Fibroblast of the aortic adventitia (primary cell): Measurements from ENCODE around the gene HMGCS2. TPM values are rescaled to one million over a fixed set of nuclear protein-coding genes. Genes with fewer than 3 reads are reported as not detected.

Source experiments
- DNase-seq: peaks from one replicate; pipeline ENCODE4 v3.0.0-alpha.2; 2010; ENCODE audit warnings: low read depth
- H3K4me3 ChIP-seq: 2 replicates; pipeline ENCODE4 v1.5.1; 2011; ENCODE audit warnings: low read depth, mild to moderate bottlenecking, control low read depth, low read length, moderate library complexity
- total RNA-seq: library from RNA; depleted of rRNA; stranded (reverse); fragments of >200 nt; gene quantifications from 2 replicates; pipeline ENCODE4 v1.2.3, GENCODE V29; 2012; ENCODE audit warnings: low replicate concordance
- TF ChIP-seq, protein P1 (sequence below): IDR thresholded peaks from 2 replicates; pipeline ENCODE4 v1.5.1; 2011; ENCODE audit warnings: mild to moderate bottlenecking, low read length, control low read depth, inconsistent platforms; ENCODE audit not compliant: insufficient read depth

Gene HMGCS2
- not detected in 2 replicates for total RNA-seq

DNA sequence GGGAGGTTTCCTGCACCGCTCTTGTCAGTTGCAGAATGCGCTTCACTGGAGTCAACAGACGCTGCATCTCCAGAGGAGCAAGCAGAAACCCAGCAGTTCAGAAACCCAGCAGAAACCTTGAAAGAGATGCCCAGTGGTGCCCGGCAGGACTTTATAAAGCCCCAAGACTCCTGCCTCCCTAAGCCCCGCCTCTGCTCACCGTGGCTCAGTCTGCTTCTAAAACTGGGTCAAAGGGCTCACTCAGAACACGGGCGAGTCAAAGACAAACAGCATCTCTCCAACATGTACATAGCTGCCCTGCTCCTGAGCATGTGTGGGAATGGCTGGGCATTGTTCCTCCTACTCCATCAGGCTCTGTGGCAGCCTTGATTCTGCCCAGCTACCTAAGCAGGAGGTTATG, at the start of gene HMGCS2:
TSS of gene HMGCS2 (minus strand) at position 128 of the 400 bp plus-strand sequence. CDS start at position 67, 61 bp downstream.
- TF ChIP-seq, protein P1, sequence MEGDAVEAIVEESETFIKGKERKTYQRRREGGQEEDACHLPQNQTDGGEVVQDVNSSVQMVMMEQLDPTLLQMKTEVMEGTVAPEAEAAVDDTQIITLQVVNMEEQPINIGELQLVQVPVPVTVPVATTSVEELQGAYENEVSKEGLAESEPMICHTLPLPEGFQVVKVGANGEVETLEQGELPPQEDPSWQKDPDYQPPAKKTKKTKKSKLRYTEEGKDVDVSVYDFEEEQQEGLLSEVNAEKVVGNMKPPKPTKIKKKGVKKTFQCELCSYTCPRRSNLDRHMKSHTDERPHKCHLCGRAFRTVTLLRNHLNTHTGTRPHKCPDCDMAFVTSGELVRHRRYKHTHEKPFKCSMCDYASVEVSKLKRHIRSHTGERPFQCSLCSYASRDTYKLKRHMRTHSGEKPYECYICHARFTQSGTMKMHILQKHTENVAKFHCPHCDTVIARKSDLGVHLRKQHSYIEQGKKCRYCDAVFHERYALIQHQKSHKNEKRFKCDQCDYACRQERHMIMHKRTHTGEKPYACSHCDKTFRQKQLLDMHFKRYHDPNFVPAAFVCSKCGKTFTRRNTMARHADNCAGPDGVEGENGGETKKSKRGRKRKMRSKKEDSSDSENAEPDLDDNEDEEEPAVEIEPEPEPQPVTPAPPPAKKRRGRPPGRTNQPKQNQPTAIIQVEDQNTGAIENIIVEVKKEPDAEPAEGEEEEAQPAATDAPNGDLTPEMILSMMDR, result no peak
- DNase-seq, result no peak
- H3K4me3 ChIP-seq, result no peak within 1 kb of the TSS

DNA sequence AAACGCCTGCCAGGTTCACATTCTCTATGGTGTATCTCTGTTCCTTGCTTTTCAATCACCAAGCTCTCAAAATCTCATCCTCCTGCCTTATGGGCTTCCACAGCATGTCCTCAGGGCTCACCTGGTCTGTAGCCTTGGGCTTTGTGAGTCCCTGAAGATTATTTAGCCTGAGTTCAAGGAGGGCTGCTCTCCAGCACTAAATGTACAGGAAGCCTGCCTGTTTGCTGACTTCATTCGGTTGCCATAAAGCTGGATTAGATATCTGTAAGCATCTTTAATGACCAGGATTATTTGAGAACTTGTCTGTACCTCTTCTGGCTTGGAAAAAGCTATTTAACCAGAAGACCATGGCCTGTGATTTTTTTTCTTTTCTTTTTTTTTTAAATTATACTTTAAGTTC, 49.5 kb upstream of the HMGCS2 start:
- TF ChIP-seq, protein P1, result no peak
- no peak overlapping the region for H3K4me3 ChIP-seq
- no peak for DNase-seq

DNA sequence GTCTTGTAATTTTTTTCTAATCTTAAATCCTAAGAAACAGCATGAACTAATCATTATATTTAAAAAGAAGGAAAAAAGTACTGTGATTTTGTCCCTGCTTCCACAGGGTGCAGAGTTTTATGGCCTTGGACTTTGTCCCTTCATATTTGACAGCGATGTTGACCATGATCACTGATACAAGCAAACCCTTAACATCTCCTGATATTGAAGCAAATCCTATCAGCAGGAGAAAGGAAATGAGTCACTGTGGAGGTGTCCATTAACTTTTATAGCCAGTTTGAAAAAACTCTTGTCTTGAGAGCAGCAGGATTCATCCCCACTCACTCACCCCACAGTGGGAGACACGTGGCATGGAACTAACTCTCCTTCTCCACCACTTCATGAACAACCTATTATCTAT, 47.7 kb upstream of the HMGCS2 start:
- TF ChIP-seq, protein P1, result no peak
- DNase-seq, result no peak

DNA sequence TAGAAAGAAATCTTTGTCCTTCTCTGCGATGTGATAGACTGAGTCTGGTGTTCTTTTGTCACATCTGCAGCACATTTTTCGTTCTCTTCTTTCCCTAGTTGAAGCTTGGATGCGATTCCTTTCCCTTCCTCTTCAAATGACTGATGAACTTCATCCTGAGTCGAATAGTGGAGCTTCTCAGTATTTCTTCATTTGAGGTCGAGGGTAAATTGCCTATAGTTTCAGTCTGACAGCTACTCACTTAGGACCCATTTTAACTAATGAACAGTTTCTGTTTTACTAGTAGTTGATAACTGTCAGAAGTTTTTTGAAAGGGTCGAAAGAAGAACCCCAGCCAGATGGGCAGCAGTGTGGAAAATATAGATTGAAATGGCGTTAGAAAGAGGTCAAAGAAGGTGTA, 47.2 kb upstream of the HMGCS2 start:
- TF ChIP-seq, protein P1, result no peak
- H3K4me3 ChIP-seq, result no peak overlapping the region
- no peak for DNase-seq

More for the DNA sequence above, 47.7 kb upstream of the HMGCS2 start:
- H3K4me3 ChIP-seq, result no peak overlapping the region

DNA sequence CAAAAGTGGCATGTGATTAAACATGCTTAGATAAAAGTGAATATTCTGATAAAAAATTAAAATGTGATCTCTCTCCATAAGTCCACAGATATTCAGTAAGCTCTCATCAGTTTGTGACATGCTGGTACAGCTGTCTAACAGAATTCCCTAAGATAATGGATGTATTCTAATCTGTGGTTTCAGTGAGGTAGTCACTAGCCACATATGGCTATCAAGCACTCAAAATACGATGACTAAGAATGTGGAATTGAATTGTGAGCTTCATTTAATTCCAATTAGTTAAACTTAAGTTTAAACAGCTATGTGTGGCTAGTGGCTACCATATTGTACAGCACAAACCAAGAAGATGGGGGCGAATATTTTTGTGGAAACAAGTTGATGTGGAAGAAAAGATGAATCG, 46.7 kb upstream of the HMGCS2 start:
- no peak for DNase-seq

DNA sequence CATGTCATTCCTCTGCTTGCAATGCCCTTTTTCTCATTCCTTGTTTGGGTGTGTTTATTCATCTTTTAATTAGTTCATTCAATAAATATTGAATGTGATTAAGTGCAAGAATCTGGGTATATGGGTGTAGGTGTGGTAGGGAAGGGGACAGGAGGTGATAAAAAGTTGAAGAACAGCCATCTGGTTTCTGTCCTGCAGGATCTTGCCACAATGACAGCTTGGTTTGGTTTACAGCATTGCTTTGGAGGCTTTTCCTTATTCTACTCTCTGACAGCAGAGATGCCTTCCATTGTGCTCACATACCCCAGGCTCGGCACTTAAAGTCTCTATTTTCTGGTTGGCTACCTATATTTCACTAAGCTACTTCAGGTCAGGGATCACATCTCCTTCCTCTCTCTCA, 45.6 kb upstream of the HMGCS2 start:
- H3K4me3 ChIP-seq, result no peak overlapping the region
- TF ChIP-seq, protein P1, result no peak

More for the DNA sequence above, 46.7 kb upstream of the HMGCS2 start:
- TF ChIP-seq, protein P1, result no peak
- H3K4me3 ChIP-seq, result no peak overlapping the region

DNA sequence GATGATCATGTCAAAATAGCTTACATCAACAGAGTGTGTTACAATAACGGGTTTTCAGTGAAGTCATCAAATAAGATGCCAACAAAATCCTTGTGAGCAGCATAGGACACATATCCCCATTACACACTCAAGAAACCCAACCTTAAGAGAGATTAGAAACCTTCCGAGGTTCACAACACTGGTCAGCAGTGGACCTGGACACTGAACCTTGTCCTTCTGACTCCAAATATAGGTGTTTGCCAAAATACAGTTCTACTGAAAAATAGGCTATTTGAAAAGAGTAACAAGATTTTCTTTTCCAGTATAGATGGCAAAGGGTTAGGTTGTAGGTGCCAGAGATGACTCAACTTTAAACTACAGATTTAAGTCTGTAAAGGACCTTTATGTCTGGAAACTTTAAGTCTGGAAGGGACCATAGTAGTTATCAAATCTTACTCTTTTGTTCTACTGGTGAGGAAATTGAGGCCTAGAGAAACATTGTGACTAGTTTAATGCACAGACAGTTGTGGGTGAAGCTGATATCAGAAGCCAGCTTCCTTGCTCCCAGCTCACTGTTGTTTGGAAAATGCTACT, 43.4 kb upstream of the HMGCS2 start:
- TF ChIP-seq, protein P1, result no peak
- DNase-seq, result no peak
- no peak overlapping the region for H3K4me3 ChIP-seq

More for the DNA sequence above, 45.6 kb upstream of the HMGCS2 start:
- DNase-seq, result no peak
